GM18511 (cell line): ENCODE data around the gene CNRIP1.
A peak's percentile ranks its signal among the peaks of the same experiment; 100 is the strongest.
"Not testable (repeated sequence)": the region's sequence is repeated elsewhere in the genome, so short reads cannot be mapped to it uniquely, and the experiment has no call there.

ENCODE experiments used
- ATAC-seq: cut with Tn5 transposase; IDR thresholded peaks from one replicate; pipeline ENCODE4 v1.9.1; 2021; ENCODE audit warnings: mild to moderate bottlenecking, moderate library complexity; ENCODE audit not compliant: unreplicated experiment

CNRIP1 gene

DNA sequence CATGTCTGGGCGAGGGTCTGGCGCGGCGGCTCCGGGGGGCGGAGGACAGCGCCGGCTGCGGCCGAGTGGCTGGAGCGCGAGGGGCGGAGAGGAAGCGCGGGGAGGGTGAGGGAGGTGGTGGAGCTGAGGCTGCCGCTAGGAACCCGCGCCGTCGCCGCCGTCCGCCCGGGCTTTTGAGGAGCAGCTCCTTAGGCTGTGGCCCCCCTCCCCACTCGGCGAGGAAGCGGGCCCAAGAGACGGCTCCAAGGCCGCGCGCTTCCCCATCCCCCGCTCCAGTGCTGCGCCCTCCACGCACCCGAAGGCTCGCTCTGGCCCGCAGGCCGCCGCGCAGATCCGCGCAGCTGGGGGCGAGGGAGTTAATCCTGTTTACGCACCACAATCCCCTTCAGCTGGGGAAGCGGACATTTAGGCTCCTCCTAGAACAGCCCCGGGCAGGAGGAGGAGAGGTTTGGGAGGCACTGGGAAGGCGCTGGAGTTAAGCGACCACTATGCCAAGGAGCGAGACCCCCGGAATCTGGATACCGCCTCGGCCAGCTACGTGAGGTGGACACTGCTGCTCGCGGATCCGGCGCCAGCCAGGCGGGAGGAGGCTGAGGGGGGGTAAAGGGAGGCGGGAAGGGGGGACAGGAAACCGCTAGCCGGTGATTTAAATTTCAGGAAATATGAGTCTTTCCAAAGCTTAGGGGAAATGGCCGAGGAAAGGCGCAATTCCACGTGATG is at the start of gene CNRIP1:
Gene CNRIP1 (minus strand): TSS at position 552 of the 720 bp plus-strand sequence. CDS start 549 bp downstream, at position 3.
- ATAC-seq = no peak

GRCh38 chr2:68369337-68369734 is 49.6 kb upstream of the CNRIP1 start:
- ATAC-seq = no peak

DNA sequence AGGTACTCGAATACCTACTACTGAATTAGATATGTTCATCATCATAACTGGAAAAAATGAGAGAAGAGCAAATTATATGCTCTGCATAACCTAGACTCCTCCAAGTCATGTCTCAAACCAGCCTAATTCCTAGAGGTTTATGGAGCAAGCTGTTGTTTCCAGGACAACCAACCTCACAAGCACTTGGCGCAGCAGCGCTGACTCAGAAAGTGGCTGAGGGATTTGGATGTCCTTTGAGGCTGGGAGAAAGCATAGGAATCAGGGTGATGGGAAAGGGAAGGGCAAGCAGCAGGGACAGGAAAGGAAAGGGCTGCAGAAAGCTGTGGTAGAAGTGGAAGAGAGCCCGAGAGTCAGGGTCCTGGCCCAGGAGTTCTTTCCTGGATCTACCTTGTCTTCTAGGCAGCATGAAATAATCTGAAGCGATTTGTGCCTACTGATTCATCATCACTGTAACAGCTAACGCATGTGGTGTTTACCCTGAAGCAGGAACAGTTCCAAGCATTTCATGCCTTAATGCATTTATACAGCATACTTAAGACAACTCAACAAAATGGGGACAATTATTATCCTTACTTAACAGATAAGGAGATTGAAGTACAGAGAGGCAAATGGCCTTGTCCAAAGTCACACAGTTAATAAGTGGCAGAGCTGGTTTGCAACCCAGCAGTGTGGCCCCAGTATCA is 49.0 kb upstream of the CNRIP1 start:
- ATAC-seq = no peak

GRCh38 chr2:68367953-68368653 is 48.4 kb upstream of the CNRIP1 start:
- ATAC-seq = no peak

DNA sequence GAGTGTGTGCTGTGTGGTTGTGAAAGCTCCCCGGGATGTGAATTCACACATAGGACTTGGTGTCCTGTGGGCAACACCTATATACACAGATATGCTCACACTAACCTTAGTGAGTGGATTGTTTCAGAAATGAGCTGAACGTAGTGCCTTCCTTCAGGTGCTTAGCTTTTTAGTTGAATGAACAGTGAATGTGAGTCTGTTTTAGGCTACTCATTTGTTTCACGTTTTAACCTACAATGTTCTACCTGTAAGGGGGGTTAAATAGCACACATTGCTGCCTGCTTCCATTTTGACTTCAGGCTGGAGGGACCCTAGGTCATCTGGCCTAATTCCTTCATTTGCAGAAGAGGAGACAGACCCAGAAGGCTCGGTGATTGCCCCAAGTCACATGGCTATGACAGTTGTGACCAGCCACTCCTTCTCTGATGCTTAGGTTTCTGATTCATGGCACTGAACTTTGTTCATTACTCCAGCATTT is 46.4 kb upstream of the CNRIP1 start:
- ATAC-seq = peak; percentile 49

DNA sequence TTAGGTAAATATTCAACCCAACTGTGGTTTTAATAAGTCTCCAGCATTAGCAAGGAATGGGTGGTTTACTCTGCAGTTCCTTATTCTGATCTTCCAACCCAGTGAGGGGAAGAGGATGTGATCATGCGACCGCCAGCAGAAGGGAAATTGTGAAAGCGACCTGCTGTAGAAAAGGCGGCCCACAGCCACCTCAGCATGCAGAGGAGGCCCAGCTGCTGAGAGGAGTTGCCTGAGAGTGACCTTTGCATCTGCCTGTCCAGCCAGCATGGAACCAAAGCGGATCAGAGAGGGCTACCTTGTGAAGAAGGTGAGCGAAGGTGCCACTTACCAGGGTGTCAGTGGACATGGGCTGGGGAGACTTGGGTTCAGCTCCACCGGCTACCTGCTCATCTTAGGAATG is 45.3 kb upstream of the CNRIP1 start, which contains the start of gene PLEK:
Gene PLEK (plus strand): TSS at position 196 of the 400 bp plus-strand sequence. CDS start 70 bp downstream, at position 266.
- ATAC-seq = peak; percentile 71

GRCh38 chr2:68363721-68364120 is 44.0 kb upstream of the CNRIP1 start:
- no peak for ATAC-seq

DNA sequence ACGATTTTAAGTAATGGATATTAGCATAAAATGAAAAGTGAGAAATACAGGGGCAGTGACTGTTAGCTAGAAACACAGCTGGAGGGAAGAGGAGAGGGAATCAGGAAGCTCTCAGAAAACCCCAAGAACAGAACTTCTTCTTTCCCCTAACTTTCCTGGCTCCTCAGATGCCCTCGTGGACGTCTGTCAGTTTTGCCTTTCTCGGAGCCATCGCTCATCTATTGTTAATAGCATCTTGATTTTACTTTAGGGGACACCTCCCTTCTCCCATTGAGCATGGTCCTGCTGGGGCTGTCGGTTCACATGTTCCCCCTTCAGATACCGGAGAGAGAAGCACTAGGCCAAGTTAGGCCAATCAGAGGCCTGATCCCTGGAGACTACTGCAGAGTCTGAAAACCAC is 43.0 kb upstream of the CNRIP1 start:
- ATAC-seq = no peak

GRCh38 chr2:68362069-68362468 is 42.3 kb upstream of the CNRIP1 start:
- ATAC-seq = peak; percentile 39

GRCh38 chr2:68359889-68360288 is 40.1 kb upstream of the CNRIP1 start:
- no peak for ATAC-seq

DNA sequence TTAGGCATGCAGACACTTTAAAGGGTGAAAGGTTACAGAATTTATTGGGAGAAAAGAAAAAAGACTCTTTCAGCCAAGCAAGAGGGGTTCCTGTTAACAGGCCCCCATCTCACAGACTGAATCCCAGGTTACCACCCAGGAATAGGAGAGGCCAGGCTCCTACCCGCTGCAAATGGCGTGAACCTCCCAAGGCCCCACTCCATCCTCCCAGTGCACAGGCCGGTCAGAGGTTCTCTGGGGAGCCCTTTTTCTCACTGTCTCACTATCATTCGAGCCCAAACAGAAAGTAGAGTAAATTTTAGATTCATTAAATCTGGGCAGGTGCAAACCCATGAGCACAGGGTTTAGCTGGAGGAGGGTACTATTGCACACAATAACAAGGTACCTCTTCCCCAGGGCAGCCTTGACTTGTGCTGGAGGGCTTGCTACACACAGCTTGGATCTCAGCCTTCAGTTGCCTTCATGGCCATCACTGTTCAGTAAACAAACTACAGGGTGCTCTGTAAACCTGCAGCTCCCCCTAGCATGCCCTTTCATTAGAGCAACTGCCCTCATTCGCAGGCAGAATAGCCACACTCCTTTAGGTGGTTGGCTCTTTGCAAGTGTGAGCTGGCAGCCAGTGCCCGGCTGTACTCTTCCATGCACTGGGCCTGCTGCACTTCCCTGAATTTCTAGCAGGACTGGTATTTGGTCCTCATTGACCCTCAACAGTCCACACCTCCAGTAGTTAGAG is 38.0 kb upstream of the CNRIP1 start:
- peak; percentile 67 for ATAC-seq

DNA sequence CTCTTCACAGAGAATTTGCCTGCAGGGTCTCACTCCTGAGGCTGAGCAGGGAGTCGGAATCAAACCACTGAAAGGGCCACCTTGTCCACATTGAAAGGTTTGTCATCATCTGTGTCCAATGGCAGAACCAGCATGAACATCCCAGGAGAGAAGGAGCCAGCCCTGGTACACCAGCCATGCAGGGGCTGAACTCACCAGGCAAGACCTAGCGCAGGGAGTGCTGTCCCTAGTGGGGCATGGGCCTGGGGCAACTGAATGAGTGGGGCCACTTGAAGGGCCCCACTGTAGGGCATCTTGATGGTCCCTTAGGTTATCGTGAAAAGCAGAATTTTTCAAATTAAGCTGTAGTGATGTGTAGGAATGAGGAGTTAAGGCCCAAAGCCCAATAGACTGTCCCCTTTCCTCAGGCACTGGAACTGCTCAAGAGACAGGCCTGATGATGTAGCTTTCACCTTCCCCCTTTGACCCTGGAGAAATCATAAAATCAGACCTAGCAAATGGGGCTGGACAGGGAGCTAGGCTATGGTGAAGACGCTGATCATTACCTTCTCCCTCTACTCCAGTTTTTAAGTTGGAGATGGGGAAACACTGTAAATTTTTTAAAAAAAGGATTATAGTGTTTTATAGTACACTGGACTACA is 37.0 kb upstream of the CNRIP1 start:
- ATAC-seq = no peak

DNA sequence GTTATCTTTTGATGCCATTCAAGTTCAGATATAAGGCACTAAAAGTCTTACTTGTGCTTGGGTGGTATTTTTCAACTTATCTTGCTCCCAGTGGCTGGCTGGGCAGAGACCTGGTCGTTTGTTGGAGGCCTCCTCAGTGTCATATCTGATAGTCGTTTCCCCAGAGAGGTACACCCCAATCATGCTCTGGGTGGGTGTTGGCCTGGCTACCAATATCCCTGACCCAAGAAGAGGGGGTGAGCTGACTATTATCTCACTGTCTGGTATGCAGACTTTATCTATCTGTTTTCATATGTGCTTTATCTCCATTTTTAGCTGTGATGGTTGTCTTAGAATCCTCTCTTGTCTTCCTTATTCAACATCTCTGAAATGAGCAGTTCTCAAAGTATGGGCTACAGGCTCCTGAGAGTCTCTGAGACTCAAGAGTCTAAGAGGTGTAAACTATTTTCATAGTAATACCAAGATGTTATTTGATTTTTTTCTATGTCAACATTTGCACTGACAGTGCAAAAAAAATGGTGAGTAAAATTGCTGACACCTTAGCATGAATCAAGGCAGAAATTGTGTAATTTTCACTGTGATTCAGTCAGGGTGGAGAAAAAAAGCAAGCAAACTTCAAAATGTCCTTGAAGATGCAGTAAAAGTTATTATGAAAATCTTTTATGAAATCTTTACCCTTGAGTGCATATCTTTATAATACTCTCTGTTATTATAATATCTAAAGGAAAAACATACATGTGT is 33.1 kb upstream of the CNRIP1 start:
- ATAC-seq = no peak

GRCh38 chr2:68351997-68352396 is 32.2 kb upstream of the CNRIP1 start:
- ATAC-seq = no peak

DNA sequence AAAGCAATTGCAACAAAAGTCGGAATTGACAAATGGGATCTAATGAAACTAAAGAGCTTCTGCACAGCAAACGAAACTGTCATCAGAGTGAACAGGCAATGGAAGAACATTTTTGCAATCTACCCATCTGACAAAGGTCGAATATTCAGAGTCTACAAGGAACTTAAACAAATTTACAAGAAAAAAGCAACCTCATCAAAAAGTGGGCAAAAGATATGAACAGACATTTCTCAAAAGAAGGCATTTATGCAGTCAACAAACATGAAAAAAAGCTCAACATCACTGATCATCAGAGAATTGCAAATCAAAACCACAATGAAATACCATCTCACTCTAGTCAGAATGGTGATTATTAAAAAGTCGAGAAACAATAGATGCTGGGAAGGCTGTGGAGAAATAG is 29.3 kb upstream of the CNRIP1 start:
- ATAC-seq = not testable (repeated sequence)

DNA sequence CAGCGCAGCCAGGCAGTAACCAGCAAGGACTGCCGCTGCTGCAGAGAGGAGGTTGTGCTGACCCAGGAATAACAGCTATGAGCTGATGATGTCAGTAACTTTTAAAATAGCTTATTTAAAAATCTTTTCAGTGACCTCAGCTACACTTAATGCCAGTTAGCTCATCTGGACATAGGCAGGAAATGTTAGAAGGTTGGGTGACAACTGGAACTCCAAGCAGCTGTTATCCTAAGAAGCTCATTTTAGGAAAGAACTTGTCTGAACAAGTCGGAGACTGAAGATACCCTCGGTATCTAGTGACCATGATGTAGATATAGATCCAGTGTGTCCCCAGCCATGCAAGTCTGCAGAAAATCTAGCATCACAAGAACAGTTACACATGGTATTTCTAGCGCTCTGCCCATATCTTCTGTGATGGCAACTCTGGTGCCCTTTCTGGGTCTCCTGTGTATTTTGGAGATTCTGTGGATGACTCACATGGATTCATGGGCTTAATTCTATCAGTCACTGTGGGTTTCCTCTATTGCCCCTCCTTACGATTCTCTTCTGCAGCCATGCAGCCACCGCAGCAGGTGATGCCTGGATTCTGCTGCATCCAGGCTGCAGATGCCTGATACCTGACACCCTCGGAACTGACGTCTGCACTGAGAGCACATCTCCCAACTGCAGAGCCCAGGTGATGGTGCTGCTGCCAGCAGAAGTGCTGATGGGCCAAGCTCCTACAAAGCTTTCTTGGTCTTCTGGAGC is 25.6 kb upstream of the CNRIP1 start:
- ATAC-seq = no peak

GRCh38 chr2:68344031-68344430 is 24.3 kb upstream of the CNRIP1 start:
- no peak for ATAC-seq

DNA sequence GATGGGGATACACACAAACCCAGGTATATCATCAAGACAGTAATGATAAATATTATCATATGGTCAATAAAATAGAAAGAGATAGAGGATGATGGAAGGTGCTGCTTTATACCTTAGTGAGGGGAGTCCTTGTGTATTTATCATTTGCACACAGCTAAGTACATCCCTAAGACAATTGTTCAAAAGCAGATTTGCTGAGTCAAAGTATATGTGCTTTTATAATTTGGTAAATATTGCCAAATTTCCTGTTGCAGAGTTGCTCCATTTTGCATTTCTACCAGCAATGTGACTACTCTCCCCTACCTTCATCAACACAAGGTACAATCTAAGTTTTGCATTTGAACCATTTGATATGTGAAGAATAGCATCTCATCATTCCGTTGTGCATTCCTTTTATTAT is 22.7 kb upstream of the CNRIP1 start:
- ATAC-seq = no peak

- no peak for ATAC-seq
These were observed 21.8 kb upstream of the CNRIP1 start for GRCh38 chr2:68341583-68341982.
